HCT116 (cell line): ENCODE measurements around the gene SLC44A5. TPM values are rescaled to one million over a fixed set of nuclear protein-coding genes. Genes with fewer than 3 reads are reported as not detected.

ENCODE experiments used
- ATAC-seq: fragments of 200-7000 bp; cut with Tn5 transposase; 2 replicates; pipeline ENCODE4 v1.9.1; 2020; ENCODE audit warnings: mild to moderate bottlenecking, moderate library complexity
- BruUV-seq: library from RNA; stranded (reverse); fragments of 400-500 nt; replicated peaks from 2 replicates; lab custom pipeline; 2021; lab: Mats Ljungman, UMichigan
- CTCF ChIA-PET: fragments of 300-600 bp; sonication (Branson Sonifier 250); formaldehyde crosslinking; loops from one replicate; lab custom pipeline; 2021; ENCODE audit warnings: antibody characterized with exemption; lab: Charles Lee
- POLR2A ChIA-PET: fragments of 300-600, 350-600 bp; sonication (Branson Sonifier 250); formaldehyde crosslinking; loops from one replicate; lab custom pipeline; 2021; ENCODE audit warnings: antibody characterized with exemption; lab: Charles Lee
- RAD21 ChIA-PET, 2 experiments: fragments of 300-600 bp; sonication (Branson Sonifier 250); formaldehyde crosslinking; loops; one replicate each; lab custom pipeline; 2023; ENCODE audit warnings: low total read pairs in 2 of 2; ENCODE audit not compliant: uncharacterized antibody in 2 of 2, unreplicated experiment in 2 of 2, low non-redundant PET in 1 of 2; lab: Charles Lee
- DNase-seq: peaks from one replicate; pipeline ENCODE4 v3.0.0-alpha.2; 2010; ENCODE audit warnings: low read depth, low spot score
- H2AFZ ChIP-seq: fragments of 200-600 bp; shearing (Covaris generic), sonication (generic); 2 replicates; pipeline ENCODE4 v1.6.1; 2017; ENCODE audit warnings: low read depth, mixed run types, mixed read lengths, antibody characterized with exemption, low read length; ENCODE audit not compliant: poor library complexity, severe bottlenecking
- H3K27ac ChIP-seq: 2 replicates; pipeline ENCODE4 v1.5.1; 2012; ENCODE audit warnings: low read depth, low read length
- H3K27me3 ChIP-seq: fragments of 200-600 bp; sonication (generic); 2 replicates; pipeline ENCODE4 v1.6.1; 2016; ENCODE audit warnings: mixed run types, low read length, mixed read lengths; ENCODE audit not compliant: insufficient read depth
- H3K36me3 ChIP-seq, 2 experiments: fragments of 200-500 bp in 1 of 2; fragments of 200-600 bp in 1 of 2; sonication (Bioruptor generic) in 1 of 2; sonication (generic) in 1 of 2; 2 replicates each; pipeline versions ENCODE4 v1.5.1 to v1.6.1; 2014 to 2016; ENCODE audit warnings: low read length in 2 of 2, inconsistent platforms in 1 of 2, mixed read lengths in 1 of 2, mixed run types in 1 of 2; ENCODE audit not compliant: insufficient read depth in 2 of 2, control insufficient read depth in 1 of 2
- H3K4me1 ChIP-seq, 2 experiments: fragments of 200-600 bp in 1 of 2; sonication (generic) in 1 of 2; 2 replicates each; pipeline versions ENCODE4 v1.5.1 to v1.6.1; 2012 to 2017; ENCODE audit warnings: low read length in 2 of 2, inconsistent platforms in 1 of 2, mild to moderate bottlenecking in 1 of 2, mixed read lengths in 1 of 2, mixed run types in 1 of 2, moderate library complexity in 1 of 2; ENCODE audit not compliant: insufficient read depth in 2 of 2, control insufficient read depth in 1 of 2
- H3K4me2 ChIP-seq: fragments of 200-600 bp; sonication (generic); 2 replicates; pipeline ENCODE4 v1.6.1; 2017; ENCODE audit warnings: mixed run types, low read length, mixed read lengths
- H3K4me3 ChIP-seq, 2 experiments: fragments of 200-600 bp in 1 of 2; sonication (generic) in 1 of 2; replicated peaks in 1 of 2; 2 replicates each; pipeline ENCODE4 v1.5.1; 2011 to 2016; ENCODE audit warnings: low read length in 2 of 2, control low read depth in 1 of 2, low read depth in 1 of 2, mild to moderate bottlenecking in 1 of 2, mixed read lengths in 1 of 2, mixed run types in 1 of 2
- H3K79me2 ChIP-seq: fragments of 200-600 bp; sonication (generic); 2 replicates; pipeline ENCODE4 v1.6.1; 2017; ENCODE audit warnings: mild to moderate bottlenecking, mixed run types, low read length, moderate library complexity, mixed read lengths; ENCODE audit not compliant: insufficient read depth
- H3K9ac ChIP-seq: fragments of 200-600 bp; sonication (generic); 2 replicates; pipeline ENCODE4 v1.6.1; 2016; ENCODE audit warnings: low read length, mixed read lengths
- H3K9me2 ChIP-seq: fragments of 200-600 bp; sonication (generic), shearing (Covaris generic); 2 replicates; pipeline ENCODE4 v1.6.1; 2017; ENCODE audit warnings: mixed run types, mild to moderate bottlenecking, moderate library complexity; ENCODE audit not compliant: insufficient read depth
- H3K9me3 ChIP-seq, 2 experiments: fragments of 200-500 bp in 1 of 2; fragments of 200-600 bp in 1 of 2; sonication (Bioruptor generic) in 1 of 2; sonication (generic) in 1 of 2; 2 replicates each; pipeline ENCODE4 v1.6.1; 2014 to 2017; ENCODE audit warnings: low read length in 2 of 2, mixed read lengths in 2 of 2, inconsistent platforms in 1 of 2, low read depth in 1 of 2, mild to moderate bottlenecking in 1 of 2, mixed run types in 1 of 2, moderate library complexity in 1 of 2; ENCODE audit not compliant: control insufficient read depth in 1 of 2, insufficient read depth in 1 of 2
- H4K20me1 ChIP-seq: fragments of 200-600 bp; sonication (generic), shearing (Covaris generic); 2 replicates; pipeline ENCODE4 v1.6.1; 2017; ENCODE audit warnings: mixed run types, mild to moderate bottlenecking, moderate library complexity; ENCODE audit not compliant: insufficient read depth
- CBX3 ChIP-seq: IDR thresholded peaks from 2 replicates; pipeline ENCODE4 v1.6.1; 2012; ENCODE audit warnings: low read depth
- CEBPB ChIP-seq: IDR thresholded peaks from 2 replicates; pipeline ENCODE4 v1.6.1; 2012; ENCODE audit warnings: low read depth
- CTCF ChIP-seq, 3 experiments: fragments of 200-600 bp in 1 of 3; sonication (generic) in 1 of 3; IDR thresholded peaks in 2 of 3; conservative IDR thresholded peaks in 1 of 3; 2 replicates each; pipeline ENCODE4 v1.5.1; 2012 to 2017; ENCODE audit warnings: low read depth in 2 of 3, low read length in 2 of 3, antibody characterized with exemption in 1 of 3, borderline replicate concordance in 1 of 3, control low read depth in 1 of 3, mild to moderate bottlenecking in 1 of 3, mixed read lengths in 1 of 3, mixed run types in 1 of 3, moderate library complexity in 1 of 3; ENCODE audit not compliant: insufficient read depth in 1 of 3
- EGR1 ChIP-seq: IDR thresholded peaks from 2 replicates; pipeline ENCODE4 v1.6.1; 2012; ENCODE audit warnings: low read depth
- ELF1 ChIP-seq: IDR thresholded peaks from 2 replicates; pipeline ENCODE4 v1.6.1; 2012; ENCODE audit warnings: low read depth, borderline replicate concordance
- EZH2phosphoT487 ChIP-seq: fragments of 200-600 bp; IDR thresholded peaks from 2 replicates; pipeline ENCODE4 v1.6.1; 2018; ENCODE audit warnings: antibody characterized with exemption, borderline replicate concordance
- FOSL1 ChIP-seq: IDR thresholded peaks from 2 replicates; pipeline ENCODE4 v1.6.1; 2012; ENCODE audit warnings: low read depth
- JUND ChIP-seq: IDR thresholded peaks from 2 replicates; pipeline ENCODE4 v1.6.1; 2012
- MAX ChIP-seq: IDR thresholded peaks from 2 replicates; pipeline ENCODE4 v1.6.1; 2012
- POLR2A ChIP-seq: IDR thresholded peaks from 2 replicates; pipeline ENCODE4 v1.7.0; 2011; ENCODE audit warnings: borderline replicate concordance; ENCODE audit not compliant: insufficient read depth, insufficient read length; ENCODE audit errors: extremely low read depth
- POLR2AphosphoS5 ChIP-seq: IDR thresholded peaks from 2 replicates; pipeline ENCODE4 v1.6.1; 2011; ENCODE audit warnings: mild to moderate bottlenecking, low read depth, low read length, moderate library complexity
- RAD21 ChIP-seq: IDR thresholded peaks from 2 replicates; pipeline ENCODE4 v1.6.1; 2012; ENCODE audit warnings: low read depth, mild to moderate bottlenecking
- REST ChIP-seq: IDR thresholded peaks from 2 replicates; pipeline ENCODE4 v1.6.1; 2012; ENCODE audit warnings: low read depth
- SP1 ChIP-seq: IDR thresholded peaks from 2 replicates; pipeline ENCODE4 v1.6.1; 2012; ENCODE audit warnings: low read depth
- ZBTB33 ChIP-seq: IDR thresholded peaks from 2 replicates; pipeline ENCODE4 v1.6.1; 2011; ENCODE audit warnings: mild to moderate bottlenecking, low read length, moderate library complexity; ENCODE audit not compliant: insufficient replicate concordance; ENCODE audit errors: extremely low read depth
- intact Hi-C: fragments of 100-400 bp; cut with micrococcal nuclease; formaldehyde crosslinking; loops from 2 replicates; pipeline ENCODE4 v1.10.0; 2022
- total RNA-seq: library from RNA; stranded (reverse); gene quantifications from one replicate; pipeline ENCODE4 v1.2.1, GENCODE V29; 2021; ENCODE audit not compliant: unreplicated experiment
- TF ChIP-seq, protein P1 (sequence below): IDR thresholded peaks from 2 replicates; pipeline ENCODE4 v1.6.1; 2012

The SLC44A5 gene
- total RNA-seq, 1 experiment from 2014 or later: 2.4 TPM

GRCh38 chr1:75542818-75543570, 67.9 kb downstream of the SLC44A5 start:
- RAD21 ChIA-PET: no interaction called here
- DNase-seq: no peak
- Histone ChIP-seq H3K36me3 (no peaks in the 10 kb centered on the region), H3K27me3 (no peaks in the 10 kb centered on the region), H2AFZ (no peak overlapping the region), H3K9me3 (no peaks in the 10 kb centered on the region), H3K9ac (no peak overlapping the region), H4K20me1 (no peaks in the 10 kb centered on the region), H3K9me2 (no peaks in the 10 kb centered on the region), H3K4me3 (no peak overlapping the region), H3K27ac (no peak overlapping the region), H3K4me2 (no peak overlapping the region), H3K79me2 (no peaks in the 10 kb centered on the region), H3K4me1 (no peaks in the 10 kb centered on the region)
- POLR2A ChIA-PET: no interaction called here
- CTCF ChIA-PET: no interaction called here
- intact Hi-C loops: no loop called here
- no peak for TF ChIP-seq REST
- TF ChIP-seq, protein P1, sequence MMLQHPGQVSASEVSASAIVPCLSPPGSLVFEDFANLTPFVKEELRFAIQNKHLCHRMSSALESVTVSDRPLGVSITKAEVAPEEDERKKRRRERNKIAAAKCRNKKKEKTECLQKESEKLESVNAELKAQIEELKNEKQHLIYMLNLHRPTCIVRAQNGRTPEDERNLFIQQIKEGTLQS: no peak
- TF ChIP-seq RAD21: no peak
- TF ChIP-seq EZH2phosphoT487: no peak
- no peak for TF ChIP-seq CTCF (IDR thresholded peaks at IDR 0.05 in 2 of 3, conservative IDR thresholded peaks at IDR 0.05 in 1 of 3; ENCODE audit: borderline replicate concordance in 1 of 3, insufficient read depth in 1 of 3, low read depth in 2 of 3, low read length in 2 of 3)
- TF ChIP-seq FOSL1: no peak
- no peak for TF ChIP-seq CBX3
- TF ChIP-seq MAX: no peak
- no peak for TF ChIP-seq ZBTB33
- no peak for TF ChIP-seq EGR1
- TF ChIP-seq POLR2A: no peak
- no peak for TF ChIP-seq SP1
- TF ChIP-seq ELF1: no peak
- no peak for TF ChIP-seq POLR2AphosphoS5
- TF ChIP-seq JUND: no peak
- no peak for TF ChIP-seq CEBPB
- no TSS peak for BruUV-seq
- ATAC-seq: no peak
